ENCODE results near the gene KCNJ1.

GRCh38 chr11:128872094-128872493 is 5.0 kb upstream of the KCNJ1 start:
- TF ChIP-seq, protein P1, sequence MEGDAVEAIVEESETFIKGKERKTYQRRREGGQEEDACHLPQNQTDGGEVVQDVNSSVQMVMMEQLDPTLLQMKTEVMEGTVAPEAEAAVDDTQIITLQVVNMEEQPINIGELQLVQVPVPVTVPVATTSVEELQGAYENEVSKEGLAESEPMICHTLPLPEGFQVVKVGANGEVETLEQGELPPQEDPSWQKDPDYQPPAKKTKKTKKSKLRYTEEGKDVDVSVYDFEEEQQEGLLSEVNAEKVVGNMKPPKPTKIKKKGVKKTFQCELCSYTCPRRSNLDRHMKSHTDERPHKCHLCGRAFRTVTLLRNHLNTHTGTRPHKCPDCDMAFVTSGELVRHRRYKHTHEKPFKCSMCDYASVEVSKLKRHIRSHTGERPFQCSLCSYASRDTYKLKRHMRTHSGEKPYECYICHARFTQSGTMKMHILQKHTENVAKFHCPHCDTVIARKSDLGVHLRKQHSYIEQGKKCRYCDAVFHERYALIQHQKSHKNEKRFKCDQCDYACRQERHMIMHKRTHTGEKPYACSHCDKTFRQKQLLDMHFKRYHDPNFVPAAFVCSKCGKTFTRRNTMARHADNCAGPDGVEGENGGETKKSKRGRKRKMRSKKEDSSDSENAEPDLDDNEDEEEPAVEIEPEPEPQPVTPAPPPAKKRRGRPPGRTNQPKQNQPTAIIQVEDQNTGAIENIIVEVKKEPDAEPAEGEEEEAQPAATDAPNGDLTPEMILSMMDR (IDR thresholded peaks at IDR 0.05): no peak
- TF ChIP-seq POLR2A (IDR thresholded peaks at IDR 0.05): no peak
